Fibroblast of pulmonary artery (primary cell): ENCODE measurements around the gene SLC22A15.
"Not testable (repeated sequence)": the region's sequence is repeated elsewhere in the genome, so short reads cannot be mapped to it uniquely, and the experiment has no call there.

Source experiments
- DNase-seq: peaks from one replicate; pipeline ENCODE4 v3.0.0-alpha.2; 2010; ENCODE audit warnings: low read depth
- H3K4me3 ChIP-seq: replicated peaks from 2 replicates; pipeline ENCODE4 v1.5.1; 2011; ENCODE audit warnings: low read depth, mild to moderate bottlenecking, control low read depth, low read length, moderate library complexity
- TF ChIP-seq, protein P1 (sequence below): IDR thresholded peaks from 2 replicates; pipeline ENCODE4 v1.5.1; 2011; ENCODE audit warnings: mild to moderate bottlenecking, control low read depth, low read length, inconsistent platforms; ENCODE audit errors: missing control alignments

Gene SLC22A15

DNA sequence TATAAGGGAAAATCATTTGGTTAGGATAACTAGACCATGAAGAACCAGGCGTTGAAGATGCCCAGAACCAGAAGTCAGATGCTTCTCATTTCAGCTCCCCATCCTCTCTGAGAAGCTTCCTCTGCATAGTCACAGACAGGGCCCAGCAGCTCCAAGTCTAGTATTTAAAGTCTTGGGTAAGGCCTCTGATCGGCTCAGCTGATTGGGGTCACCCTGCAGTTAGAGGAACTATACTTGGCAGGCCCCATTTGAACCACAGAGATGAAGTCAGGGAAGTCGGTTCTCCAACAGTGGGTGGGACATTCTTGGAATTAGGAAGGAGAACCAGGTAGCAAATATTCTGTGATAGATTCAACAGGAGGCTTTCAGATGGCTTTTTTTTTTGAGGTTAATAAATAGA is 48.3 kb downstream of the SLC22A15 start:
- H3K4me3 ChIP-seq = no peak overlapping the region
- TF ChIP-seq, protein P1, sequence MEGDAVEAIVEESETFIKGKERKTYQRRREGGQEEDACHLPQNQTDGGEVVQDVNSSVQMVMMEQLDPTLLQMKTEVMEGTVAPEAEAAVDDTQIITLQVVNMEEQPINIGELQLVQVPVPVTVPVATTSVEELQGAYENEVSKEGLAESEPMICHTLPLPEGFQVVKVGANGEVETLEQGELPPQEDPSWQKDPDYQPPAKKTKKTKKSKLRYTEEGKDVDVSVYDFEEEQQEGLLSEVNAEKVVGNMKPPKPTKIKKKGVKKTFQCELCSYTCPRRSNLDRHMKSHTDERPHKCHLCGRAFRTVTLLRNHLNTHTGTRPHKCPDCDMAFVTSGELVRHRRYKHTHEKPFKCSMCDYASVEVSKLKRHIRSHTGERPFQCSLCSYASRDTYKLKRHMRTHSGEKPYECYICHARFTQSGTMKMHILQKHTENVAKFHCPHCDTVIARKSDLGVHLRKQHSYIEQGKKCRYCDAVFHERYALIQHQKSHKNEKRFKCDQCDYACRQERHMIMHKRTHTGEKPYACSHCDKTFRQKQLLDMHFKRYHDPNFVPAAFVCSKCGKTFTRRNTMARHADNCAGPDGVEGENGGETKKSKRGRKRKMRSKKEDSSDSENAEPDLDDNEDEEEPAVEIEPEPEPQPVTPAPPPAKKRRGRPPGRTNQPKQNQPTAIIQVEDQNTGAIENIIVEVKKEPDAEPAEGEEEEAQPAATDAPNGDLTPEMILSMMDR = no peak
- DNase-seq = no peak

DNA sequence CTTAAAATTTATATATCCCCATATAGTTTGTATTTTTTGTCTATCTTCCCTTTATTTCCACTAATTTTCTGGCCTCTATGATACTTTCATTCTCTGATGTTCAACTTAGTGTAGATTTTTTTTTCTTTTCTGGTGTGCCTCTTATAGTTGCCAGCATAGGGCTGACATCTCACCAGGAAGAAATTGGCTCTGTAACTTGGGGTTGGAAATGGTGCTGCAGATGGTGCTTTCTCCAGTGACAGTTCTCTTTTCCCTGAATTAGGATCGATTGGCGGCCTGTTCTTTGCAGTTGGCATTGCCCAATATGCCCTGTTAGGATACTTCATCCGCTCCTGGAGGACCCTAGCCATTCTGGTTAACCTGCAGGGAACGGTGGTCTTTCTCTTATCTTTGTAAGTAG is 50.3 kb downstream of the SLC22A15 start:
- TF ChIP-seq, protein P1 = no peak
- no peak for DNase-seq
- H3K4me3 ChIP-seq = no peak overlapping the region

DNA sequence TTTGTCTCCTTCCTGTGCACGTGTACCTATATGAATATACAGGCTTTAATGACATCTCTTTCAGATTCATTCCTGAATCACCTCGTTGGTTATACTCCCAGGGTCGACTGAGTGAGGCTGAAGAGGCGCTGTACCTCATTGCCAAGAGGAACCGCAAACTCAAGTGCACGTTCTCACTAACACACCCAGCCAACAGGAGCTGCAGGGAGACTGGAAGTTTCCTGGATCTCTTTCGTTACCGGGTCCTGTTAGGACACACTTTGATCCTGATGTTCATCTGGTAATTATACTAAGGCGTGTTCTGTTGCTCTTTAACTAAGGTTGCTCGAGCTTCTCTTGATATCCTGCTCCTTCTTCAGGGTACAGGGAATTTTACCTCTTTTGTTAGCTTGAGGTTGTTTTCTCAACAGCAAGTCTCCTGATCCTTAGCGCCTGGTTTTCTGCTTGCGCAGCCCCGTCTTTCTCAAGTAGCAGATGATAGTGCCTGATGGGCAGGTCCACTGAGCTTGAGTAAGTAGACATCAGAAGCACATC is 55.1 kb downstream of the SLC22A15 start:
- TF ChIP-seq, protein P1 = no peak
- no peak overlapping the region for H3K4me3 ChIP-seq
- no peak for DNase-seq

DNA sequence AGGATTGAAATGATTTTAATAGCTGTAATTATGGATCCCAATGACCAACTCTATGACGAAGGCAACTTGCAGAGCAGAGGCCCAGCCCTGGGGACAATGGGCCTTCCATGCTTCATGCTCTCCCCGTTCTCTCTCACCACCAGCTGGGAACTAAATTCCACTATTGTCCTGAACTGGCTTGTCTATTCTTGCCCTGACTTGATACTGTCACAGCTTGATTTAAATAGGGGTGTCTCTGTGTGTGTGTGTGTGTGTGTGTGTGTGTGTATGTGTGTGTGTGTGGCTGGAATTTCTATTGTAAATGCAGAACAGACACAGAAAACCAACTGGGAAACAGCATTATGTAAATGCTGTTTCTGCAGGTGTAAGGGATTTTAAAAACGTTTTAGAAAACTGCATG is 57.0 kb downstream of the SLC22A15 start:
- no peak for DNase-seq
- TF ChIP-seq, protein P1 = no peak
- no peak overlapping the region for H3K4me3 ChIP-seq

DNA sequence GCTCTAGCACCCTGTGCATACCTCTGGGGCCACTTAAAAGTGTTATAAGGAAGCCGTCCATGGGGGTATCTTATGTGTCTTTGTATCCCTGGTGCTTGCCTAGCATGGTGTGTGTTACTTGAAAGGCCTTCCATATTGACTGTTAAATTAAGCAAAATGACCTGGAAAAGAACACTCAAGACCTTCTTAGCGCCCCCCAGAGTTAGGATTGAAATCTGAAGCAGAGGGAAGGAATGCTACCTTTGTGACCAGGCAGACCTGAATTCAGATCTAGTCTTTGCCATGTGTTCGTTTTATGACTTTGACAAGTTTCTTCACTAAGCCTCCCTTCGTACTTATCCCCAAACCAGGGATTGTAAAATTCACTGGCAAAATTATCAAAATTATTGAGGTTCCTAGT is 59.9 kb downstream of the SLC22A15 start:
- DNase-seq = no peak
- no peak overlapping the region for H3K4me3 ChIP-seq
- TF ChIP-seq, protein P1 = no peak

DNA sequence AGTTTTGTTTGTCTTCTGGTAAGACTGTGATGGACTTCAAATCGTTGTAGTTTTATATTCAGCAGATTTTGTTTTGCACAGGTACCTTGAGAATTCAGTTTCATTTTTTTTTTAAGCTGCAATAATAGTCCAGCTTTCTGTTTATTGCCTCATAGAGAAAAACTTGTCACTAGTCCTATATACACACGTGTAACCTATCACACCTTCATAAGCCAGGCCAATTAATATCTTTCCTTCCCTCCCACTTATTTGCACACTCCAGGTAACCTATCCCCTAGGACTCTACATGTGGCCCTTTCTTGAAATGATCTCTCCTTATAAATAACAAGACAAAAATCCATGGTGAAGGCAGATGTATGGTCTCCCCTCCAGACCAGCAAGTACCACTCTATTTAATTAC is 62.4 kb downstream of the SLC22A15 start:
- no peak overlapping the region for H3K4me3 ChIP-seq
- DNase-seq = no peak
- TF ChIP-seq, protein P1 = no peak

DNA sequence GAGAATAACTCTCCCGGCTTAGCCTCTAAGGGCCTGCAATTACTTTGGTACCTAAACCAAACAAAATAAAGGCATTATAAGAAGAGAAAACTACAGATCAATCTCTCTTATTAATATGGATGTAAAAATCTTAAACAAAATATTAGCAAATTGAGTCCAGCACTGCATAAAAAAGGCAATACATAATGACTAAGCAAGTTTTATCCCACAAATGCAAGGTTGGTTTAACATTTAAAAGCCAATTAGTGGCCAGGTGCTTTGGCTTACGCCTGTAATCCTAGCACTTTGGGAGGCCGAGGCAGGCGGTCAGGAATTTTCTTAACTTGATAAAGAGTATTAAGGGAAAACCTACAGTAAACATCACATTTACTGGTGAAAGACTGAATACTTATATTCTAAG is 67.8 kb downstream of the SLC22A15 start:
- no peak for DNase-seq
- TF ChIP-seq, protein P1 = no peak
- no peak overlapping the region for H3K4me3 ChIP-seq

DNA sequence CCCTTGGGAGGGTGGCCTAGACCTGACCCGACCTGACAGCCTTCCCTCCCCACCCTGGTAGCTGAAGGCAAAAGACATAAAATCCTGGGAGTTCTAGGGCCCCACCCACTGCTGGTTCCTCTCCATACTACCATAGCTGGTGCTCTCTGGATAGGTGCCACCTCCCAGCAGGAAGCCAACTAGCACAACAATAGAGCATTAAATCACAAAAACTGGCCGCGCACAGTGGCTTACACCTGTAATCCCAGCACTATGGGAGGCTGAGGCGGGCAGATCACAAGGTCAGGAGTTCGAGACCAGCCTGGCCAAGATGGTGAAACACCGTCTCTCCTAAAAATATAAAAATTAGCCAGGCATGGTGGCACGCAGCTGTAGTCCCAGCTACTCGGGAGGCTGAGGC is 70.6 kb downstream of the SLC22A15 start:
- not testable (repeated sequence) for DNase-seq, H3K4me3 ChIP-seq

DNA sequence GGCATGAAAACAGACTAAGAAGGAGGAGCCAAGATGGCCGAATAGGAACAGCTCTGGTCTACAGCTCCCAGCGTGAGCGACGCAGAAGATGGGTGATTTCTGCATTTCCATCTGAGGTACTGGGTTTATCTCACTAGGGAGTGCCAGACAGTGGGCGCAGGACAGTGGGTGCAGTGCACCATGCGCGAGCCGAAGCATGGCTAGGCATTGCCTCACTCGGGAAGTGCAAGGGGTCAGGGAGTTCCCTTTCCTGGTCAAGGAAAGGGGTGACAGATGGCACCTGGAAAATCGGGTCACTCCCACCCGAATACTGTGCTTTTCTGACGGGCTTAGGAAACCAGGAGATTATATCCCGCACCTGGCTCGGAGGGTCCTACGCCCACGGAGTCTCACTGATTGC is 75.6 kb downstream of the SLC22A15 start:
- not testable (repeated sequence) for H3K4me3 ChIP-seq, DNase-seq
